ENCODE data around the gene FIG4. TPM values are rescaled to one million over a fixed set of nuclear protein-coding genes. Genes with fewer than 3 reads are reported as not detected.

FIG4 gene
- total RNA-seq, 1 donor from 2014 or later = 8.0 TPM

GRCh38 chr6:109662192-109662591, 28.9 kb upstream of the FIG4 start:
- Histone ChIP-seq H3K27me3 (ENCODE audit: low read depth) (no peaks in the 10 kb centered on the region), H3K9me3 (replicated peaks) (no peaks in the 10 kb centered on the region), H3K4me3 (no peak overlapping the region), H3K27ac (replicated peaks) (no peak overlapping the region), H3K36me3 (peaks cover 12% of the 10 kb centered on the region), H3K4me1 (no peaks in the 10 kb centered on the region)
- DNase-seq = no peak
- intact Hi-C loops (cut with micrococcal nuclease) = no loop called here
- TF ChIP-seq CTCF (IDR thresholded peaks at IDR 0.05; ENCODE audit: borderline replicate concordance) = no peak

GRCh38 chr6:109669811-109670210, 21.3 kb upstream of the FIG4 start:
- H3K4me1 ChIP-seq = no peaks in the 10 kb centered on the region
- TF ChIP-seq CTCF (IDR thresholded peaks at IDR 0.05; ENCODE audit: borderline replicate concordance) = no peak
- DNase-seq = no peak
- H3K9me3 ChIP-seq (replicated peaks) = no peaks in the 10 kb centered on the region
- intact Hi-C loops (cut with micrococcal nuclease) = no loop called here
- H3K4me3 ChIP-seq = no peak overlapping the region
- no peaks in the 10 kb centered on the region for H3K27me3 ChIP-seq (ENCODE audit: low read depth)
- no peak overlapping the region for H3K27ac ChIP-seq (replicated peaks)
- peaks cover 35% of the 10 kb centered on the region for H3K36me3 ChIP-seq

- peaks cover 39% of the 10 kb centered on the region for H3K36me3 ChIP-seq
- H3K4me3 ChIP-seq = no peak overlapping the region
- intact Hi-C loops (cut with micrococcal nuclease) = no loop called here
- no peaks in the 10 kb centered on the region for H3K27me3 ChIP-seq (ENCODE audit: low read depth)
- H3K27ac ChIP-seq (replicated peaks) = no peak overlapping the region
- H3K4me1 ChIP-seq = no peaks in the 10 kb centered on the region
- no peak for DNase-seq
- no peaks in the 10 kb centered on the region for H3K9me3 ChIP-seq (replicated peaks)
- no peak for TF ChIP-seq CTCF (IDR thresholded peaks at IDR 0.05; ENCODE audit: borderline replicate concordance)
Observed at GRCh38 chr6:109671733-109672132, 19.4 kb upstream of the FIG4 start.

GRCh38 chr6:109672175-109672574, 18.9 kb upstream of the FIG4 start:
- Histone ChIP-seq H3K27ac (replicated peaks) (no peak overlapping the region), H3K27me3 (ENCODE audit: low read depth) (no peaks in the 10 kb centered on the region), H3K4me3 (no peak overlapping the region), H3K4me1 (no peaks in the 10 kb centered on the region), H3K9me3 (replicated peaks) (no peaks in the 10 kb centered on the region), H3K36me3 (peaks cover 39% of the 10 kb centered on the region)
- intact Hi-C loops (cut with micrococcal nuclease) = no loop called here
- no peak for TF ChIP-seq CTCF (IDR thresholded peaks at IDR 0.05; ENCODE audit: borderline replicate concordance)
- DNase-seq = no peak

GRCh38 chr6:109672839-109673238, 18.3 kb upstream of the FIG4 start:
- Histone ChIP-seq H3K4me3 (no peak overlapping the region), H3K4me1 (no peaks in the 10 kb centered on the region), H3K36me3 (peaks cover 39% of the 10 kb centered on the region), H3K27me3 (ENCODE audit: low read depth) (no peaks in the 10 kb centered on the region), H3K9me3 (replicated peaks) (no peaks in the 10 kb centered on the region), H3K27ac (replicated peaks) (no peak overlapping the region)
- intact Hi-C loops (cut with micrococcal nuclease) = no loop called here
- no peak for DNase-seq
- TF ChIP-seq CTCF (IDR thresholded peaks at IDR 0.05; ENCODE audit: borderline replicate concordance) = no peak

- TF ChIP-seq CTCF (IDR thresholded peaks at IDR 0.05; ENCODE audit: borderline replicate concordance) = no peak
- intact Hi-C loops (cut with micrococcal nuclease) = no loop called here
- Histone ChIP-seq H3K4me1 (no peaks in the 10 kb centered on the region), H3K4me3 (no peak overlapping the region), H3K27me3 (ENCODE audit: low read depth) (no peaks in the 10 kb centered on the region), H3K36me3 (peaks cover 19% of the 10 kb centered on the region), H3K9me3 (replicated peaks) (no peaks in the 10 kb centered on the region), H3K27ac (replicated peaks) (no peak overlapping the region)
- no peak for DNase-seq
Observed at GRCh38 chr6:109676724-109677123, 14.4 kb upstream of the FIG4 start.

All from left ventricle myocardium inferior (tissue), 1 donor.